Nephron (organoid): ENCODE measurements around the gene DOCK2.
"Not testable (repeated sequence)": the region's sequence is repeated elsewhere in the genome, so short reads cannot be mapped to it uniquely, and the experiment has no call there.

ENCODE experiments used
- H3K27ac Mint-ChIP-seq, 3 experiments: 2 replicates each; pipeline ENCODE4 v1.8.0; 2020; ENCODE audit warnings: mixed read lengths in 3 of 3, mild to moderate bottlenecking in 2 of 3, moderate library complexity in 1 of 3
- H3K27me3 Mint-ChIP-seq: 2 replicates; pipeline ENCODE4 v1.8.0; 2021; ENCODE audit warnings: low read depth, mild to moderate bottlenecking, moderate library complexity, mixed read lengths
- H3K36me3 Mint-ChIP-seq: 2 replicates; pipeline ENCODE4 v1.8.0; 2020; ENCODE audit warnings: low read depth, mixed read lengths
- H3K4me1 Mint-ChIP-seq: 2 replicates; pipeline ENCODE4 v1.8.0; 2020; ENCODE audit warnings: mixed read lengths
- H3K4me3 Mint-ChIP-seq, 3 experiments: 2 replicates each; pipeline ENCODE4 v1.8.0; 2020; ENCODE audit warnings: mild to moderate bottlenecking in 3 of 3, mixed read lengths in 3 of 3, moderate library complexity in 2 of 3
- H3K9me3 Mint-ChIP-seq: 2 replicates; pipeline ENCODE4 v1.8.0; 2020; ENCODE audit warnings: mixed read lengths
- TF ChIP-seq, protein P1 (sequence below), 3 experiments: fragments of 200-600 bp; sonication (generic); IDR thresholded peaks; one replicate each; pipeline ENCODE4 v1.5.0; 2021; ENCODE audit warnings: antibody characterized with exemption in 3 of 3; ENCODE audit not compliant: unreplicated experiment in 3 of 3

Gene DOCK2

DNA sequence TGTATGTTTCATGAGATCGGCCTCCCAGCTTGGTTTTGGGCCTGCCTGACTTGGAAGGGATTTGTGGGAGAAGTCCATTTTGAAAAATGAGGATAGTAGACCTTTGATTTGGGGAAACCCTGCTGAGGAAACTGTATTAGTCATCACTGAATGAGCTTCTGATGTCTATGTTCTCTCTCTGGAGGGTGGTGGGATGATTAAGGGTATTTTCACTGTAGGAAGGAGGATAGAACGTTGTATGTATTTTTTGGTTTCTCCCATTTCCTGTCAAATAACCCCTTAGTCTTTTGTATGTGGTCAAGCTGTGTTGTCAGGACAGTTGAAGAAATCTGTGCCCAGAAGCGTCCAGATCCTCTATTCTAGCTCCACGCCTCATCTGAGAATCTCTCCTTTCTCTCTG, 191.3 kb downstream of the DOCK2 start:
- no peaks in the 10 kb centered on the region for H3K36me3 Mint-ChIP-seq
- no peak overlapping the region for H3K4me3 Mint-ChIP-seq

DNA sequence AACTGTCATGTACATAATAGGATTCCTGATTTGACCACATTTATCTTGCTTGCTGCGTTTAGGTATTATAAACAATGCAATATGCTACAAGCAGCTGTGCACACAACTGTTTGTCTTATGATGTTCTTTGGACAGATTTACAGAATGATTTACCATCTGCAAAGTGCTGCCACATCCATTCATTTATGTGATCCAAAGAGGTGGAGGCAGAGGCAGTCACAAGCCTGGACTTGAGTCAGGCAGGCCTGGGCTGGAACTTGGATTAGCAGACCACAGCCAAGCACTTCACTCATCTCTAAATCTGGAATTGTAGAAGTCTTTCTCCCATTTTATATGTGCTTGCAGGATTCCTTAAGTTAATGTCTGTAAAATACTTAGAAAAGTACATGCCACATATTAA, 194.3 kb downstream of the DOCK2 start:
- H3K27me3 Mint-ChIP-seq, result no peaks in the 10 kb centered on the region
- H3K36me3 Mint-ChIP-seq, result no peaks in the 10 kb centered on the region
- H3K9me3 Mint-ChIP-seq, result peaks cover under 1% of the 10 kb centered on the region
- TF ChIP-seq, protein P1, sequence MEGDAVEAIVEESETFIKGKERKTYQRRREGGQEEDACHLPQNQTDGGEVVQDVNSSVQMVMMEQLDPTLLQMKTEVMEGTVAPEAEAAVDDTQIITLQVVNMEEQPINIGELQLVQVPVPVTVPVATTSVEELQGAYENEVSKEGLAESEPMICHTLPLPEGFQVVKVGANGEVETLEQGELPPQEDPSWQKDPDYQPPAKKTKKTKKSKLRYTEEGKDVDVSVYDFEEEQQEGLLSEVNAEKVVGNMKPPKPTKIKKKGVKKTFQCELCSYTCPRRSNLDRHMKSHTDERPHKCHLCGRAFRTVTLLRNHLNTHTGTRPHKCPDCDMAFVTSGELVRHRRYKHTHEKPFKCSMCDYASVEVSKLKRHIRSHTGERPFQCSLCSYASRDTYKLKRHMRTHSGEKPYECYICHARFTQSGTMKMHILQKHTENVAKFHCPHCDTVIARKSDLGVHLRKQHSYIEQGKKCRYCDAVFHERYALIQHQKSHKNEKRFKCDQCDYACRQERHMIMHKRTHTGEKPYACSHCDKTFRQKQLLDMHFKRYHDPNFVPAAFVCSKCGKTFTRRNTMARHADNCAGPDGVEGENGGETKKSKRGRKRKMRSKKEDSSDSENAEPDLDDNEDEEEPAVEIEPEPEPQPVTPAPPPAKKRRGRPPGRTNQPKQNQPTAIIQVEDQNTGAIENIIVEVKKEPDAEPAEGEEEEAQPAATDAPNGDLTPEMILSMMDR (IDR thresholded peaks at IDR 0.05; ENCODE audit: unreplicated experiment in 3 of 3), result no peak
- no peak overlapping the region for H3K4me3 Mint-ChIP-seq
- no peak overlapping the region for H3K27ac Mint-ChIP-seq
- H3K4me1 Mint-ChIP-seq, result no peaks in the 10 kb centered on the region

More for the DNA sequence above, 191.3 kb downstream of the DOCK2 start:
- Mint-ChIP-seq H3K4me1 (no peaks in the 10 kb centered on the region), H3K27me3 (peaks cover 2% of the 10 kb centered on the region), H3K9me3 (peaks cover 8% of the 10 kb centered on the region), H3K27ac (no peak overlapping the region)
- TF ChIP-seq, protein P1 (IDR thresholded peaks at IDR 0.05; ENCODE audit: unreplicated experiment in 3 of 3), result no peak

DNA sequence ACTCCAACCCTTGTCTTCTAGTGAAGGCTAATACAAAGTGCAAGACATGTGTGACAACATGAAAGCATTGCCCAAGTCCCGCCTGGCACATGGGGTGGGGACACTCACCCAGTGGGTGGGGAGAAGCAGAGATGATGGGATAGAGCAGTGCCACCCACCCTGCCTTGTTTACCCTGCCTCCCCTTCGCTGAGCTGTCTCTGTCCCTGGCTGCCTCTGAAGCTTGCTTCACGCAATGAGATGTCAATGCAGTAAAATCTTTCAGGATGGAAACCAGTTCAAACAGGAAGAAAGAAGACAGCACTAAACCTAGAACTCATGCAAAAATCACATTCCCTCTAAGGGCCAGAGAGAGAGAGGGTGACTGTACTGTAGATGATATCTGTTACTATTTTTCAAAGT, 195.2 kb downstream of the DOCK2 start:
- no peaks in the 10 kb centered on the region for H3K4me1 Mint-ChIP-seq
- no peaks in the 10 kb centered on the region for H3K27me3 Mint-ChIP-seq
- no peak overlapping the region for H3K27ac Mint-ChIP-seq
- H3K4me3 Mint-ChIP-seq, result no peak overlapping the region
- TF ChIP-seq, protein P1 (IDR thresholded peaks at IDR 0.05; ENCODE audit: unreplicated experiment in 3 of 3), result no peak
- H3K9me3 Mint-ChIP-seq, result no peaks in the 10 kb centered on the region
- H3K36me3 Mint-ChIP-seq, result no peaks in the 10 kb centered on the region

DNA sequence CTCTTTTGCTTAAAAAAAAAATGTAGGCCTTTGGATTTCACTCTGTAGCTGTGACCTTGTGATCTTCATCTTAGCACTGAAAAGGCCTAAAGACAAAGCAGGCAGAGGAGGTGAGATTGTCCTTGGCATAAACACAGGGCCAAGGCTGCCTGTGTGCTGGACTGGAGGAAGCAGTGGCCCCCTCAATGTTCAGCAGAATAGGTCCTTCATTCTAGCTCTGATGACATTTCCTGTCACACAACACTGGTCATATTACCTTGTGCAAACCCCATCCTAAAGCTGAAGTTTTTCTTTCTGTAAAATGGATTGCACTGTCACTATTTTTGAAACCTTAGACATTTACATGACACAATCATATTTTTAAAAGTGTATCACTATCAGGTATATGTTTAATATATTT, 195.8 kb downstream of the DOCK2 start:
- Mint-ChIP-seq H3K27ac (no peak overlapping the region), H3K36me3 (no peaks in the 10 kb centered on the region), H3K27me3 (no peaks in the 10 kb centered on the region), H3K4me1 (no peaks in the 10 kb centered on the region), H3K9me3 (no peaks in the 10 kb centered on the region), H3K4me3 (no peak overlapping the region)
- TF ChIP-seq, protein P1 (IDR thresholded peaks at IDR 0.05; ENCODE audit: unreplicated experiment in 3 of 3), result no peak

DNA sequence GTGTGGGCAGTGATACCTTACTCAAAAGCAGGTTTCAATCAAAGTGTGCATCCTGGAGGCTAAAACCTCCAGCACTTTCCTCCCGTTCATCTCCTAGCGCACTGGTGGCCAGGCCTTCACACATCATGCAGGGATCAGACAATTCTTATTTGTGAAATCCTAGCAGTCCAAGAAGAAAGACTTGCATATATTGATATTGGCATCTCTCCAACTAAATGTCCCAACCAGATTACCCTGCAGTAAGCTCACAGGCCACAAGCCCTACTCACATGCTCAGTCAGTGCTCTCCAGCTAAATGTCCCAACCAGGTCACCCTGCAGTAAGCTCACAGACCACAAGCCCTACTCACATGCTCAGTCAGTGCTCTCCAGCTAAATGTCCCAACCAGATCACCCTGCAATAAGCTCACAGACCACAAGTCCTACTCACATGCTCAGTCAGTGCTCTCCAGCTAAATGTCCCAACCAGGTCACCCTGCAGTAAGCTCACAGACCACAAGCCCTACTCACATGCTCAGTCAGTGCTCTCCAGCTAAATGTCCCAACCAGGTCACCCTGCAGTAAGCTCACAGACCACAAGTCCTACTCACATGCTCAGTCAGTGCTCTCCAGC, 196.7 kb downstream of the DOCK2 start:
- not testable (repeated sequence) for H3K4me1 Mint-ChIP-seq, H3K27ac Mint-ChIP-seq, H3K27me3 Mint-ChIP-seq, H3K4me3 Mint-ChIP-seq, H3K36me3 Mint-ChIP-seq, H3K9me3 Mint-ChIP-seq

DNA sequence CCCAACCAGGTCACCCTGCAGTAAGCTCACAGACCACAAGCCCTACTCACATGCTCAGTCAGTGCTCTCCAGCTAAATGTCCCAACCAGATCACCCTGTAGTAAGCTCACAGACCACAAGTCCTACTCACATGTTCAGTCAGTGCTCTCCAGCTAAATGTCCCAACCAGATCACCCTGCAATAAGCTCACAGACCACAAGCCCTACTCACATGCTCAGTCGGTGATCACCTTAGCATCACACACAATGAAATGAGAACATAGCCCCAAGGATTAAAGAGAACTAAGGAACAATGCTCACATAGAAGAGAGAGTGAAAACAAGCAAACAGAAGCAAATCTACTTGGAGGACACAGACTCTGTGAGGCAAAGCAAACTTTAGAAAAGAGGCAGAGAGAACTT, 197.5 kb downstream of the DOCK2 start:
- not testable (repeated sequence) for H3K27me3 Mint-ChIP-seq, H3K4me1 Mint-ChIP-seq, H3K4me3 Mint-ChIP-seq, H3K36me3 Mint-ChIP-seq, H3K9me3 Mint-ChIP-seq, H3K27ac Mint-ChIP-seq

DNA sequence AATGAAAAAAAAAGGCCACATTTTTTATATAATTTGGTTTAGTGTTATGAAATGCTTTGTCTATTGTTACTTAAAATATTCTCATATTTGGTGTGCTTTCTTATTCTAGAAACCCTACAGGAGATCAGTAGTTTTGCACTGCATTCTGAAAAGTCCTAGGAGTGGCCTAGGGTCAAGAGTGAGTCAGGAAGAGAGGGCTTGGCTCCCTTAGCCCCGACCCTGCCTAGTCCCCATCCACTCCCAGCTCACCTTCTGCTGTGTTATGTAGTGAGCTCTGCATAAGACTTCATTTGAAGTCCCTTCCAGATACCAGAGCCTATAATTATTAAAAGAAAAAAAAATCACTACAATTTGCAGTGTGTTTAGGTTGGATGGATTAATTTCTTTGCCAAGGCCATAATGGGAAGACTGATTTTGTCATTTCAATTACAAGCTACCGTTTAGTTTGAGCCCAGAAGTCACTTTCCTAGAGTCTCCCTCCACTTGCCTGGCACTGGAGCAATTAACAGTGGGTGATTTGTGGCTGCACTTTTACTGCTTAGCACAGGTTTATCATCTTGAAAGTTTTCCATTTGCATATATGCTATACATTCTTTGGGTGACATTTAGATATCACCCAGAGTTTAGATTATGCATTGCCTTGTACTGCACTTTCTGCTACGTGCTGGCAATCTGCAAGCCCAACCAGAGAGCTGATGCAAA, 199.9 kb downstream of the DOCK2 start:
- no peaks in the 10 kb centered on the region for H3K9me3 Mint-ChIP-seq
- TF ChIP-seq, protein P1 (IDR thresholded peaks at IDR 0.05; ENCODE audit: unreplicated experiment in 3 of 3), result no peak
- no peak overlapping the region for H3K4me3 Mint-ChIP-seq
- H3K4me1 Mint-ChIP-seq, result no peaks in the 10 kb centered on the region
- H3K36me3 Mint-ChIP-seq, result no peaks in the 10 kb centered on the region
- no peaks in the 10 kb centered on the region for H3K27me3 Mint-ChIP-seq
- H3K27ac Mint-ChIP-seq, result no peak overlapping the region
